Activated CD4-positive, alpha-beta memory T cell treated with anti-CD3 and anti-CD28 coated beads, Interleukin-2, amount 10 ng/mL, durations not matched to agents 7 days and 5 days (primary cell): ENCODE results near the gene RFX8. TPM values are rescaled to one million over a fixed set of nuclear protein-coding genes. Genes with fewer than 3 reads are reported as not detected.
A peak's percentile ranks its signal among the peaks of the same experiment; 100 is the strongest.

ENCODE experiments used
- CTCF ChIA-PET: fragments of 350-600 bp; sonication (Branson Sonifier 250); formaldehyde crosslinking; loops from one replicate; lab custom pipeline; 2021; ENCODE audit warnings: antibody characterized with exemption, inconsistent platforms; lab: Charles Lee
- POLR2A ChIA-PET: fragments of 350-600 bp; sonication (Branson Sonifier 250); formaldehyde crosslinking; loops from one replicate; lab custom pipeline; 2021; ENCODE audit warnings: antibody characterized with exemption; lab: Charles Lee
- DNase-seq: peaks from one replicate; pipeline ENCODE4 v3.0.0-alpha.2; 2020
- H3K27ac Mint-ChIP-seq: one replicate; pipeline ENCODE4 v1.8.0; 2021; ENCODE audit warnings: mild to moderate bottlenecking, mixed read lengths
- H3K27me3 Mint-ChIP-seq: one replicate; pipeline ENCODE4 v1.8.0; 2021; ENCODE audit warnings: mixed read lengths
- H3K36me3 Mint-ChIP-seq: one replicate; pipeline ENCODE4 v1.8.0; 2021; ENCODE audit warnings: low read depth, mixed read lengths
- H3K4me1 Mint-ChIP-seq: one replicate; pipeline ENCODE4 v1.8.0; 2021; ENCODE audit warnings: mixed read lengths
- H3K4me3 Mint-ChIP-seq: one replicate; pipeline ENCODE4 v1.8.0; 2021; ENCODE audit warnings: mild to moderate bottlenecking, mixed read lengths
- H3K9me3 Mint-ChIP-seq: one replicate; pipeline ENCODE4 v1.8.0; 2021; ENCODE audit warnings: mixed read lengths
- total RNA-seq, 2 experiments: library from RNA; stranded (reverse); gene quantifications; one replicate each; pipeline ENCODE4 v1.2.3, GENCODE V29; 2021

The RFX8 gene
- total RNA-seq, 2 experiments from 2014 or later = 1.7 to 2.6 TPM

- CTCF ChIA-PET = interaction anchor here (1.1 to 1.6 kb wide), 3 partner anchors 11 to 26 kb away, joined by 3 to 9 read pairs (median 5); partner anchors contain the start of gene CREG2
- Mint-ChIP-seq H3K9me3 (peaks cover 10% of the 10 kb centered on the region), H3K27ac (no peak overlapping the region), H3K27me3 (peaks cover 7% of the 10 kb centered on the region), H3K36me3 (no peaks in the 10 kb centered on the region), H3K4me3 (no peak overlapping the region), H3K4me1 (peaks cover 5% of the 10 kb centered on the region)
- POLR2A ChIA-PET = interaction anchor here (1.3 kb wide), 1 partner anchor 14 kb away, joined by 4 read pairs; no protein-coding TSS in a partner anchor
- DNase-seq = no peak
These were observed 99.3 kb downstream of the RFX8 start for GRCh38 chr2:101375653-101376052.

- DNase-seq = no peak
- Mint-ChIP-seq H3K36me3 (no peaks in the 10 kb centered on the region), H3K27me3 (peaks cover 7% of the 10 kb centered on the region), H3K27ac (no peak overlapping the region), H3K4me1 (peaks cover 5% of the 10 kb centered on the region), H3K9me3 (peaks cover 10% of the 10 kb centered on the region), H3K4me3 (no peak overlapping the region)
- ChIA-PET CTCF (interaction anchor here (1.2 to 2.0 kb wide), 3 partner anchors 13 to 72 kb away, joined by 4 to 11 read pairs (median 5); no protein-coding TSS in a partner anchor), POLR2A (no interaction called here)
These were observed 99.9 kb downstream of the RFX8 start for GRCh38 chr2:101374821-101375561.

GRCh38 chr2:101372792-101373191 is 102.1 kb downstream of the RFX8 start:
- DNase-seq = no peak
- Mint-ChIP-seq H3K27me3 (peaks cover 3% of the 10 kb centered on the region), H3K27ac (no peak overlapping the region), H3K4me3 (no peak overlapping the region), H3K36me3 (no peaks in the 10 kb centered on the region), H3K9me3 (peaks cover 10% of the 10 kb centered on the region), H3K4me1 (peaks cover 5% of the 10 kb centered on the region)
- POLR2A ChIA-PET = no interaction called here
- CTCF ChIA-PET = interaction anchor here (1.2 to 2.0 kb wide), 4 partner anchors 11 to 69 kb away, joined by 4 to 11 read pairs (median 7); partner anchors contain the start of gene CREG2

- Mint-ChIP-seq H3K27me3 (peaks cover 3% of the 10 kb centered on the region), H3K36me3 (no peaks in the 10 kb centered on the region), H3K9me3 (peaks cover 10% of the 10 kb centered on the region), H3K27ac (no peak overlapping the region), H3K4me3 (no peak overlapping the region), H3K4me1 (peaks cover 5% of the 10 kb centered on the region)
- ChIA-PET POLR2A (interaction anchor here (1.8 kb wide), 1 partner anchor 10 kb away, joined by 8 read pairs; no protein-coding TSS in a partner anchor), CTCF (interaction anchor here (0.7 to 1.7 kb wide), 4 partner anchors 15 to 171 kb away, joined by 3 to 10 read pairs (median 4); partner anchors contain the start of gene CREG2)
- DNase-seq = no peak
These were observed 103.3 kb downstream of the RFX8 start for GRCh38 chr2:101371636-101372035.

- CTCF ChIA-PET = interaction anchor here (1.2 kb wide), 1 partner anchor 18 kb away, joined by 3 read pairs; no protein-coding TSS in a partner anchor
- H3K36me3 Mint-ChIP-seq = peaks cover 4% of the 10 kb centered on the region
These were observed 105.8 kb downstream of the RFX8 start for GRCh38 chr2:101369100-101369499.

GRCh38 chr2:101368376-101368775 is 106.5 kb downstream of the RFX8 start:
- Mint-ChIP-seq H3K4me1 (peaks cover 2% of the 10 kb centered on the region), H3K4me3 (no peak overlapping the region), H3K9me3 (peaks cover 10% of the 10 kb centered on the region), H3K27me3 (peaks cover 8% of the 10 kb centered on the region), H3K36me3 (peaks cover 4% of the 10 kb centered on the region), H3K27ac (no peak overlapping the region)
- ChIA-PET CTCF (no interaction called here), POLR2A (no interaction called here)
- DNase-seq = no peak

More at GRCh38 chr2:101369100-101369499, 105.8 kb downstream of the RFX8 start:
- POLR2A ChIA-PET = no interaction called here
- H3K4me3 Mint-ChIP-seq = no peak overlapping the region
- peaks cover 10% of the 10 kb centered on the region for H3K9me3 Mint-ChIP-seq
- peaks cover 8% of the 10 kb centered on the region for H3K27me3 Mint-ChIP-seq
- H3K27ac Mint-ChIP-seq = no peak overlapping the region
- peaks cover 2% of the 10 kb centered on the region for H3K4me1 Mint-ChIP-seq
- DNase-seq = no peak

GRCh38 chr2:101367508-101367907 is 107.4 kb downstream of the RFX8 start:
- H3K9me3 Mint-ChIP-seq = peaks cover 5% of the 10 kb centered on the region
- POLR2A ChIA-PET = no interaction called here
- peaks cover 8% of the 10 kb centered on the region for H3K27me3 Mint-ChIP-seq
- H3K4me1 Mint-ChIP-seq = peaks cover 8% of the 10 kb centered on the region
- H3K36me3 Mint-ChIP-seq = peaks cover 4% of the 10 kb centered on the region
- DNase-seq = no peak
- H3K27ac Mint-ChIP-seq = no peak overlapping the region
- no peak overlapping the region for H3K4me3 Mint-ChIP-seq
- CTCF ChIA-PET = no interaction called here

GRCh38 chr2:101364878-101365277 is 110.0 kb downstream of the RFX8 start:
- Mint-ChIP-seq H3K4me3 (no peak overlapping the region), H3K9me3 (no peaks in the 10 kb centered on the region), H3K27ac (no peak overlapping the region), H3K4me1 (peaks cover 34% of the 10 kb centered on the region), H3K27me3 (peaks cover 5% of the 10 kb centered on the region), H3K36me3 (peaks cover 4% of the 10 kb centered on the region)
- DNase-seq = no peak
- CTCF ChIA-PET = interaction anchor here (0.8 to 4.2 kb wide), 3 partner anchors 15 to 22 kb away, joined by 4 to 60 read pairs (median 4); partner anchors contain the start of gene CREG2
- POLR2A ChIA-PET = no interaction called here

- ChIA-PET POLR2A (interaction anchor here (0.9 to 3.7 kb wide), 11 partner anchors 13 to 112 kb away, joined by 3 to 34 read pairs (median 13); partner anchors contain the start of genes CNOT11, CREG2, RFX8 and RNF149), CTCF (interaction anchor here (0.5 to 6.1 kb wide), 17 partner anchors 10 to 471 kb away, joined by 3 to 95 read pairs (median 5); partner anchors contain the start of genes CREG2, RFX8 and RNF149)
- peak overlapping the region; percentile 87 for H3K27ac Mint-ChIP-seq
- DNase-seq = no peak
- H3K9me3 Mint-ChIP-seq = no peaks in the 10 kb centered on the region
- H3K4me3 Mint-ChIP-seq = no peak overlapping the region
- peaks cover 5% of the 10 kb centered on the region for H3K27me3 Mint-ChIP-seq
- H3K4me1 Mint-ChIP-seq = peaks cover 39% of the 10 kb centered on the region
- peaks cover 4% of the 10 kb centered on the region for H3K36me3 Mint-ChIP-seq
These were observed 112.1 kb downstream of the RFX8 start for GRCh38 chr2:101362777-101363176.

GRCh38 chr2:101362316-101362715 is 112.6 kb downstream of the RFX8 start:
- Mint-ChIP-seq H3K4me3 (no peak overlapping the region), H3K9me3 (no peaks in the 10 kb centered on the region)

GRCh38 chr2:101361522-101361921 is 113.4 kb downstream of the RFX8 start:
- H3K4me1 Mint-ChIP-seq = peaks cover 44% of the 10 kb centered on the region
- ChIA-PET POLR2A (interaction anchor here (0.5 to 3.7 kb wide), 17 partner anchors 9 to 113 kb away, joined by 3 to 34 read pairs (median 6); partner anchors contain the start of genes CNOT11, CREG2, RFX8 and RNF149), CTCF (interaction anchor here (0.6 to 6.1 kb wide), 15 partner anchors 12 to 461 kb away, joined by 3 to 95 read pairs (median 5); partner anchors contain the start of genes CREG2, MAP4K4, RFX8 and RNF149)
- H3K4me3 Mint-ChIP-seq = peak overlapping the region; percentile 5
- H3K27ac Mint-ChIP-seq = peak overlapping the region; percentile 87
- peaks cover 5% of the 10 kb centered on the region for H3K27me3 Mint-ChIP-seq
- DNase-seq = peak; percentile 72
- peaks cover 4% of the 10 kb centered on the region for H3K36me3 Mint-ChIP-seq
- no peaks in the 10 kb centered on the region for H3K9me3 Mint-ChIP-seq

More at GRCh38 chr2:101362316-101362715, 112.6 kb downstream of the RFX8 start:
- H3K36me3 Mint-ChIP-seq = peaks cover 4% of the 10 kb centered on the region
- CTCF ChIA-PET = interaction anchor here (0.6 to 6.1 kb wide), 21 partner anchors 10 to 469 kb away, joined by 3 to 95 read pairs (median 4); partner anchors contain the start of genes CREG2, MAP4K4, RFX8 and RNF149
- H3K27me3 Mint-ChIP-seq = peaks cover 5% of the 10 kb centered on the region
- DNase-seq = no peak
- H3K4me1 Mint-ChIP-seq = peaks cover 42% of the 10 kb centered on the region
- POLR2A ChIA-PET = interaction anchor here (0.9 to 3.7 kb wide), 15 partner anchors 9 to 112 kb away, joined by 3 to 34 read pairs (median 8); partner anchors contain the start of genes CNOT11, CREG2, RFX8 and RNF149
- peak overlapping the region; percentile 87 for H3K27ac Mint-ChIP-seq

- ChIA-PET POLR2A (interaction anchor here (0.6 to 3.7 kb wide), 15 partner anchors 8 to 113 kb away, joined by 3 to 34 read pairs (median 8); partner anchors contain the start of genes CNOT11, CREG2, RFX8 and RNF149), CTCF (interaction anchor here (1.2 to 6.1 kb wide), 8 partner anchors 13 to 462 kb away, joined by 3 to 95 read pairs (median 13); partner anchors contain the start of genes CREG2, MAP4K4 and RNF149)
- H3K4me3 Mint-ChIP-seq = peak overlapping the region; percentile 5
- peaks cover 5% of the 10 kb centered on the region for H3K27me3 Mint-ChIP-seq
- H3K27ac Mint-ChIP-seq = peak overlapping the region; percentile 87
- peaks cover 48% of the 10 kb centered on the region for H3K4me1 Mint-ChIP-seq
- no peak for DNase-seq
- peaks cover 4% of the 10 kb centered on the region for H3K36me3 Mint-ChIP-seq
- H3K9me3 Mint-ChIP-seq = no peaks in the 10 kb centered on the region
These were observed 113.8 kb downstream of the RFX8 start for GRCh38 chr2:101361121-101361520.
